GM19328 (cell line): ENCODE data around the gene OLFM1.
"Not testable (repeated sequence)": the region's sequence is repeated elsewhere in the genome, so short reads cannot be mapped to it uniquely, and the experiment has no call there.

Source experiments
- ATAC-seq: cut with Tn5 transposase; IDR thresholded peaks from one replicate; pipeline ENCODE4 v1.9.1; 2021; ENCODE audit warnings: mild to moderate bottlenecking, moderate library complexity; ENCODE audit not compliant: unreplicated experiment

The OLFM1 gene

GRCh38 chr9:135056541-135056940 lies 30.9 kb upstream of the OLFM1 start:
- ATAC-seq = no peak

- ATAC-seq = no peak
These were observed 26.9 kb upstream of the OLFM1 start for GRCh38 chr9:135060461-135061116.

GRCh38 chr9:135061441-135061840 lies 26.0 kb upstream of the OLFM1 start:
- ATAC-seq = no peak

GRCh38 chr9:135062254-135062653 lies 25.2 kb upstream of the OLFM1 start:
- ATAC-seq = no peak

- ATAC-seq = not testable (repeated sequence)
These were observed 24.0 kb upstream of the OLFM1 start for GRCh38 chr9:135063466-135063865.

GRCh38 chr9:135063888-135064287 lies 23.6 kb upstream of the OLFM1 start:
- not testable (repeated sequence) for ATAC-seq

GRCh38 chr9:135065151-135065550 lies 22.3 kb upstream of the OLFM1 start:
- no peak for ATAC-seq

- no peak for ATAC-seq
These were observed 21.7 kb upstream of the OLFM1 start for GRCh38 chr9:135065804-135066203.

- no peak for ATAC-seq
These were observed 21.2 kb upstream of the OLFM1 start for GRCh38 chr9:135066291-135066690.

GRCh38 chr9:135067096-135067710 lies 20.3 kb upstream of the OLFM1 start:
- no peak for ATAC-seq

GRCh38 chr9:135068776-135069415 lies 18.6 kb upstream of the OLFM1 start:
- no peak for ATAC-seq

- no peak for ATAC-seq
These were observed 17.8 kb upstream of the OLFM1 start for GRCh38 chr9:135069558-135070197.

GRCh38 chr9:135070198-135070951 lies 17.1 kb upstream of the OLFM1 start:
- no peak for ATAC-seq

GRCh38 chr9:135070964-135071735 lies 16.3 kb upstream of the OLFM1 start:
- no peak for ATAC-seq

GRCh38 chr9:135073081-135073740 lies 14.3 kb upstream of the OLFM1 start:
- no peak for ATAC-seq

GRCh38 chr9:135073741-135074305 lies 13.6 kb upstream of the OLFM1 start:
- no peak for ATAC-seq

GRCh38 chr9:135074354-135075233 lies 12.9 kb upstream of the OLFM1 start:
- ATAC-seq = no peak
